DOHH2 (cell line): ENCODE data around the gene RRP1.

Source experiments
- H3F3A ChIP-seq: fragments of 200-600 bp; sonication (generic), shearing (Covaris generic); 2 replicates; pipeline ENCODE4 v1.6.0; 2016; ENCODE audit warnings: antibody characterized with exemption, mild to moderate bottlenecking; ENCODE audit not compliant: control insufficient read depth, insufficient read depth
- H3K27ac ChIP-seq: fragments of 200-600 bp; sonication (generic); 2 replicates; pipeline ENCODE4 v1.5.1; 2014; ENCODE audit warnings: low read depth, mild to moderate bottlenecking, low read length, moderate library complexity
- H3K27me3 ChIP-seq: fragments of 200-600 bp; sonication (generic); 2 replicates; pipeline ENCODE4 v1.6.1; 2014; ENCODE audit warnings: mild to moderate bottlenecking, low read length, mixed read lengths; ENCODE audit not compliant: control insufficient read depth
- H3K36me3 ChIP-seq: fragments of 200-600 bp; sonication (generic); 2 replicates; pipeline ENCODE4 v1.6.1; 2014; ENCODE audit warnings: mild to moderate bottlenecking, low read length, moderate library complexity, mixed read lengths; ENCODE audit not compliant: control insufficient read depth
- H3K4me1 ChIP-seq: fragments of 200-600 bp; sonication (generic); 2 replicates; pipeline ENCODE4 v1.6.1; 2014; ENCODE audit warnings: mild to moderate bottlenecking, low read length, mixed read lengths; ENCODE audit not compliant: control insufficient read depth
- H3K4me2 ChIP-seq: fragments of 200-600 bp; sonication (generic); 2 replicates; pipeline ENCODE4 v1.6.0; 2014; ENCODE audit warnings: mild to moderate bottlenecking, low read length, moderate library complexity
- H3K4me3 ChIP-seq: fragments of 200-600 bp; sonication (generic); 2 replicates; pipeline ENCODE4 v1.5.1; 2014; ENCODE audit warnings: mild to moderate bottlenecking, low read length, mixed read lengths
- H3K79me2 ChIP-seq: fragments of 200-600 bp; sonication (generic); 2 replicates; pipeline ENCODE4 v1.6.1; 2014; ENCODE audit warnings: mild to moderate bottlenecking, low read length, mixed read lengths; ENCODE audit not compliant: control insufficient read depth
- H3K9me2 ChIP-seq: fragments of 200-600 bp; sonication (generic); replicated peaks from 2 replicates; pipeline ENCODE4 v1.6.1; 2014; ENCODE audit warnings: mild to moderate bottlenecking, low read length, mixed read lengths; ENCODE audit not compliant: control insufficient read depth
- H3K9me3 ChIP-seq: fragments of 200-600 bp; sonication (generic); 2 replicates; pipeline ENCODE4 v1.6.1; 2014; ENCODE audit warnings: antibody characterized with exemption, low read length, mixed read lengths; ENCODE audit not compliant: control insufficient read depth, insufficient read depth
- H4K20me1 ChIP-seq: fragments of 200-600 bp; sonication (generic); 2 replicates; pipeline ENCODE4 v1.6.0; 2014; ENCODE audit warnings: low read depth, mild to moderate bottlenecking, antibody characterized with exemption, low read length, moderate library complexity; ENCODE audit not compliant: control insufficient read depth, insufficient read depth
- CTCF ChIP-seq: fragments of 200-600 bp; sonication (generic); IDR thresholded peaks from one replicate; pipeline ENCODE4 v1.5.1; 2014; ENCODE audit warnings: antibody characterized with exemption, mild to moderate bottlenecking, low read depth, low read length; ENCODE audit not compliant: poor library complexity, severe bottlenecking
- EZH2phosphoT487 ChIP-seq: fragments of 200-600 bp; sonication (generic); IDR thresholded peaks from 2 replicates; pipeline ENCODE4 v1.6.1; 2017; ENCODE audit warnings: borderline replicate concordance, mild to moderate bottlenecking, antibody characterized with exemption, low read length, moderate library complexity, mixed read lengths

Gene RRP1

GRCh38 chr21:43763901-43764523 is 25.4 kb upstream of the RRP1 start:
- no peaks in the 10 kb centered on the region for H3K4me1 ChIP-seq
- H3K79me2 ChIP-seq = no peaks in the 10 kb centered on the region
- H3F3A ChIP-seq = no peaks in the 10 kb centered on the region
- H3K9me3 ChIP-seq = no peaks in the 10 kb centered on the region
- H3K4me2 ChIP-seq = no peak overlapping the region
- H3K27me3 ChIP-seq = no peaks in the 10 kb centered on the region
- no peaks in the 10 kb centered on the region for H4K20me1 ChIP-seq
- H3K4me3 ChIP-seq = no peak overlapping the region
- no peaks in the 10 kb centered on the region for H3K36me3 ChIP-seq
- no peak overlapping the region for H3K27ac ChIP-seq
- H3K9me2 ChIP-seq = no peaks in the 10 kb centered on the region
- TF ChIP-seq EZH2phosphoT487 (no peak), CTCF (no peak)

- Histone ChIP-seq H4K20me1 (no peaks in the 10 kb centered on the region), H3K4me3 (no peak overlapping the region), H3K9me3 (no peaks in the 10 kb centered on the region), H3K4me1 (no peaks in the 10 kb centered on the region), H3K27ac (no peak overlapping the region), H3K9me2 (no peaks in the 10 kb centered on the region), H3K79me2 (no peaks in the 10 kb centered on the region), H3K36me3 (no peaks in the 10 kb centered on the region), H3F3A (no peaks in the 10 kb centered on the region), H3K27me3 (no peaks in the 10 kb centered on the region), H3K4me2 (no peak overlapping the region)
- no peak for TF ChIP-seq CTCF
- TF ChIP-seq EZH2phosphoT487 = no peak
These were observed 24.5 kb upstream of the RRP1 start for GRCh38 chr21:43764576-43765495.

- H3K36me3 ChIP-seq = no peaks in the 10 kb centered on the region
- H3K9me2 ChIP-seq = no peaks in the 10 kb centered on the region
- H3F3A ChIP-seq = no peaks in the 10 kb centered on the region
- no peaks in the 10 kb centered on the region for H3K4me1 ChIP-seq
- H3K4me2 ChIP-seq = no peak overlapping the region
- H3K27me3 ChIP-seq = no peaks in the 10 kb centered on the region
- TF ChIP-seq CTCF = no peak
- no peak for TF ChIP-seq EZH2phosphoT487
- H3K27ac ChIP-seq = no peak overlapping the region
- H4K20me1 ChIP-seq = no peaks in the 10 kb centered on the region
- H3K9me3 ChIP-seq = no peaks in the 10 kb centered on the region
- no peaks in the 10 kb centered on the region for H3K79me2 ChIP-seq
- no peak overlapping the region for H3K4me3 ChIP-seq
These were observed 22.5 kb upstream of the RRP1 start for GRCh38 chr21:43766734-43767497.
